ENCODE measurements around the gene SKAP1.

DNA sequence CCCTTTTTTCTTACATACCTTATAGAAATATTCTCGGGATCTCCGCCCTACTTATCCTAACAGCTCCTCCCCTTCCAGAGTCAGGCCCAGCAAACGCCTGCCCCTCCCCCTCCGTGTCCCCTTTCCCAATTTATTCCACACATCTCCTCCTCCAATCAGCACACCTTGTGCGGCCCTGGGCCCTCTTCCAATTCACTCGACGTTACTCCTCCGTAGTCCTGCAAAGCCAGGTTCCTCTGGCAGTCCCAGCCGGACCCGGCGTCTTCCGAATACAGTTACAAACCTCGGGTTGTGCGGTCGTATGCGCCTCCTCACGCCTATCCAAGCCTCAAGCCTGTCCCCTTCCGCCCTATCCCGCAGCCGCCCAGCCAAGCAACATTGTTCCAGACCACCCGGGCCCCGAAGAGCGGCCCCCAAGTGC is 329.4 kb downstream of the SKAP1 start:
- TF ChIP-seq, protein P1, sequence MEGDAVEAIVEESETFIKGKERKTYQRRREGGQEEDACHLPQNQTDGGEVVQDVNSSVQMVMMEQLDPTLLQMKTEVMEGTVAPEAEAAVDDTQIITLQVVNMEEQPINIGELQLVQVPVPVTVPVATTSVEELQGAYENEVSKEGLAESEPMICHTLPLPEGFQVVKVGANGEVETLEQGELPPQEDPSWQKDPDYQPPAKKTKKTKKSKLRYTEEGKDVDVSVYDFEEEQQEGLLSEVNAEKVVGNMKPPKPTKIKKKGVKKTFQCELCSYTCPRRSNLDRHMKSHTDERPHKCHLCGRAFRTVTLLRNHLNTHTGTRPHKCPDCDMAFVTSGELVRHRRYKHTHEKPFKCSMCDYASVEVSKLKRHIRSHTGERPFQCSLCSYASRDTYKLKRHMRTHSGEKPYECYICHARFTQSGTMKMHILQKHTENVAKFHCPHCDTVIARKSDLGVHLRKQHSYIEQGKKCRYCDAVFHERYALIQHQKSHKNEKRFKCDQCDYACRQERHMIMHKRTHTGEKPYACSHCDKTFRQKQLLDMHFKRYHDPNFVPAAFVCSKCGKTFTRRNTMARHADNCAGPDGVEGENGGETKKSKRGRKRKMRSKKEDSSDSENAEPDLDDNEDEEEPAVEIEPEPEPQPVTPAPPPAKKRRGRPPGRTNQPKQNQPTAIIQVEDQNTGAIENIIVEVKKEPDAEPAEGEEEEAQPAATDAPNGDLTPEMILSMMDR (IDR thresholded peaks at IDR 0.05): no peak
- TF ChIP-seq POLR2A (IDR thresholded peaks at IDR 0.05) (no peak), EP300 (IDR thresholded peaks at IDR 0.05; ENCODE audit: low read depth) (no peak)
